B cell (primary cell): ENCODE results near the gene RPIA. TPM values are rescaled to one million over a fixed set of nuclear protein-coding genes. Genes with fewer than 3 reads are reported as not detected.

Experiments
- ATAC-seq: fragments of 200-7000 bp; cut with Tn5 transposase; one replicate; pipeline ENCODE4 v1.10.0; 2021; ENCODE audit warnings: low read depth, mild to moderate bottlenecking, moderate number of reproducible peaks, moderate library complexity
- CTCF ChIA-PET: fragments of 350-600 bp; sonication (Branson Sonifier 250); formaldehyde crosslinking; loops from one replicate; lab custom pipeline; 2021; ENCODE audit warnings: antibody characterized with exemption, inconsistent platforms; lab: Charles Lee
- POLR2A ChIA-PET: fragments of 350-600 bp; sonication (Branson Sonifier 250); formaldehyde crosslinking; loops from one replicate; lab custom pipeline; 2021; ENCODE audit warnings: antibody characterized with exemption; lab: Charles Lee
- DNase-seq: peaks from one replicate; pipeline ENCODE4 v3.0.0; 2013
- H2AFZ ChIP-seq: 2 replicates; pipeline ENCODE4 v1.6.1; 2012; ENCODE audit warnings: mild to moderate bottlenecking, low read depth, low read length; ENCODE audit not compliant: insufficient read depth, poor library complexity, severe bottlenecking
- H3K27ac ChIP-seq, 2 donors: 1 replicate in 1 of 2; 2 replicates in 1 of 2; pipeline ENCODE4 v1.5.1; 2012 to 2013; ENCODE audit warnings: low read length in 2 of 2, mild to moderate bottlenecking in 2 of 2, moderate library complexity in 1 of 2
- H3K27me3 ChIP-seq, 4 experiments: fragments of 200-600 bp in 1 of 4; sonication (generic) in 1 of 4; replicated peaks in 1 of 4; 1 replicate in 2 of 4; 2 replicates in 2 of 4; pipeline versions ENCODE4 v1.6.1 to v1.7.0; 2013 to 2016; ENCODE audit warnings: low read length in 3 of 4, mild to moderate bottlenecking in 2 of 4, mixed read lengths in 1 of 4, moderate library complexity in 1 of 4; ENCODE audit not compliant: insufficient read depth in 4 of 4, control insufficient read depth in 3 of 4; ENCODE audit errors: control extremely low read depth in 1 of 4
- H3K36me3 ChIP-seq, 2 experiments: replicated peaks in 1 of 2; 1 replicate in 1 of 2; 2 replicates in 1 of 2; pipeline versions ENCODE4 v1.6.1 to v1.7.1; 2013; ENCODE audit warnings: low read length in 1 of 2; ENCODE audit not compliant: insufficient read depth in 2 of 2, control insufficient read depth in 1 of 2; ENCODE audit errors: control extremely low read depth in 1 of 2, extremely low read depth in 1 of 2
- H3K4me1 ChIP-seq, 2 donors: fragments of 200-600 bp in 1 of 2; sonication (generic) in 1 of 2; 1 replicate in 1 of 2; 2 replicates in 1 of 2; pipeline versions ENCODE4 v1.5.1 to v1.6.1; 2013 to 2017; ENCODE audit warnings: low read length in 2 of 2; ENCODE audit not compliant: control insufficient read depth in 2 of 2, insufficient read depth in 2 of 2
- H3K4me2 ChIP-seq: replicated peaks from 2 replicates; pipeline ENCODE3; 2012; ENCODE audit warnings: mild to moderate bottlenecking, low read depth, low read length; ENCODE audit not compliant: poor library complexity, severe bottlenecking
- H3K4me3 ChIP-seq, 5 experiments: fragments of 200-600 bp in 1 of 5; sonication (generic) in 1 of 5; 1 replicate in 3 of 5; 2 replicates in 2 of 5; pipeline versions ENCODE4 v1.5.1 to v1.7.0; 2011 to 2016; ENCODE audit warnings: low read length in 4 of 5, mild to moderate bottlenecking in 4 of 5, low read depth in 2 of 5, control low read depth in 1 of 5, moderate library complexity in 1 of 5; ENCODE audit not compliant: insufficient read depth in 1 of 5; ENCODE audit errors: control extremely low read depth in 1 of 5, extremely low read depth in 1 of 5
- H3K79me2 ChIP-seq: fragments of 200-600 bp; sonication (generic); one replicate; pipeline ENCODE4 v1.6.0; 2016; ENCODE audit warnings: low read length; ENCODE audit not compliant: control insufficient read depth, insufficient read depth
- H3K9ac ChIP-seq: fragments of 200-600 bp; sonication (generic); 2 replicates; pipeline ENCODE4 v1.6.1; 2017; ENCODE audit warnings: mild to moderate bottlenecking, low read length, moderate library complexity
- H3K9me3 ChIP-seq, 3 donors: one replicate each; pipeline versions ENCODE4 v1.6.1 to v1.7.1; 2013; ENCODE audit warnings: low read length in 2 of 3; ENCODE audit not compliant: control insufficient read depth in 2 of 3, insufficient read depth in 1 of 3; ENCODE audit errors: control extremely low read depth in 1 of 3
- H4K20me1 ChIP-seq: 2 replicates; pipeline ENCODE4 v1.6.0; 2012; ENCODE audit warnings: mild to moderate bottlenecking, low read length; ENCODE audit not compliant: insufficient read depth, control insufficient read depth, poor library complexity, severe bottlenecking
- H3K27ac Mint-ChIP-seq: one replicate; pipeline ENCODE4 v1.8.0; 2021; ENCODE audit warnings: mixed read lengths
- H3K27me3 Mint-ChIP-seq: one replicate; pipeline ENCODE4 v1.8.0; 2021; ENCODE audit warnings: mixed read lengths
- H3K4me1 Mint-ChIP-seq: one replicate; pipeline ENCODE4 v1.8.0; 2021; ENCODE audit warnings: mixed read lengths
- H3K4me3 Mint-ChIP-seq: one replicate; pipeline ENCODE4 v1.8.0; 2021; ENCODE audit warnings: mixed read lengths
- H3K9me3 Mint-ChIP-seq: one replicate; pipeline ENCODE4 v1.8.0; 2022; ENCODE audit warnings: mixed read lengths; ENCODE audit not compliant: insufficient read depth
- CTCF ChIP-seq: fragments of 200-600 bp; IDR thresholded peaks from one replicate; pipeline ENCODE4 v1.8.0; 2022; ENCODE audit warnings: antibody characterized with exemption, mild to moderate bottlenecking
- EZH2 ChIP-seq: IDR thresholded peaks from 2 replicates; pipeline ENCODE4 v1.6.1; 2012; ENCODE audit warnings: borderline replicate concordance, low read depth, mild to moderate bottlenecking, moderate library complexity, low read length; ENCODE audit not compliant: insufficient read depth, poor library complexity, severe bottlenecking
- WGBS: methylation state at CpG from one replicate; pipeline ENCODE4 v1.1.5; 2013; ENCODE audit warnings: missing lambda C conversion rate; ENCODE audit not compliant: insufficient coverage; 5-methylcytosine and 5-hydroxymethylcytosine counted together
- intact Hi-C: fragments of 100-400 bp; cut with micrococcal nuclease; formaldehyde crosslinking; loops from one replicate; pipeline ENCODE4 v1.10.0; 2022
- polyA plus RNA-seq: library from polyadenylated mRNA; depleted of rRNA; stranded (reverse); fragments of >200 nt; gene quantifications from 2 replicates; pipeline ENCODE4 v1.2.3, GENCODE V29; 2012
- total RNA-seq, 2 donors: library from RNA; stranded (reverse); fragments of 120-200 nt in 1 of 2; gene quantifications; 1 replicate in 1 of 2; 2 replicates in 1 of 2; pipeline versions ENCODE4 v1.2.3 to v1.2.4, GENCODE V29; 2013 to 2022

The RPIA gene
- total and polyA plus RNA-seq, 2 donors (not counting 1 experiment from before 2014, with no cell fraction given), result 9.4 to 19.7 TPM

- no peak overlapping the region for H3K27ac Mint-ChIP-seq
- H3K27me3 ChIP-seq, result no peaks in the 10 kb centered on the region
- ATAC-seq (peak; percentile 80), DNase-seq (peak; percentile 72)
- H3K4me2 ChIP-seq, result no peak overlapping the region
- no peak overlapping the region for H3K4me3 ChIP-seq
- no peak overlapping the region for H2AFZ ChIP-seq
- intact Hi-C loops, result loop anchor here (5.0 kb wide), 1 partner anchor 610 kb away; no protein-coding TSS in a partner anchor
- no peaks in the 10 kb centered on the region for H3K79me2 ChIP-seq
- no peaks in the 10 kb centered on the region for H4K20me1 ChIP-seq
- no peak overlapping the region for H3K4me3 Mint-ChIP-seq
- TF ChIP-seq CTCF (peak; percentile 96), EZH2 (no peak)
- peaks cover 0 to 3% of the 10 kb centered on the region in 2 donors for H3K4me1 ChIP-seq
- no peaks in the 10 kb centered on the region for H3K36me3 ChIP-seq
- peaks cover 5% of the 10 kb centered on the region for H3K4me1 Mint-ChIP-seq
- 84% methylated on average over 5 of the region's 11 CpGs for WGBS
- H3K9me3 ChIP-seq, result no peaks in the 10 kb centered on the region
- ChIA-PET POLR2A (no interaction called here), CTCF (interaction anchor here (0.6 to 13.6 kb wide), 23 partner anchors 8 to 611 kb away, joined by 3 to 540 read pairs (median 5); partner anchors contain the start of genes EIF2AK3 and RPIA)
- no peak overlapping the region for H3K27ac ChIP-seq
- H3K9me3 Mint-ChIP-seq, result no peaks in the 10 kb centered on the region
- no peaks in the 10 kb centered on the region for H3K27me3 Mint-ChIP-seq
- no peak overlapping the region for H3K9ac ChIP-seq
These were observed 19.6 kb upstream of the RPIA start for GRCh38 chr2:88671786-88672427.

GRCh38 chr2:88673363-88673762 lies 18.1 kb upstream of the RPIA start:
- Histone ChIP-seq H3K9ac (no peak overlapping the region), H3K27me3 (no peaks in the 10 kb centered on the region), H3K36me3 (no peaks in the 10 kb centered on the region), H2AFZ (no peak overlapping the region), H3K9me3 (no peaks in the 10 kb centered on the region), H3K27ac (no peak overlapping the region), H4K20me1 (no peaks in the 10 kb centered on the region), H3K4me2 (no peak overlapping the region), H3K79me2 (no peaks in the 10 kb centered on the region), H3K4me1 (peaks cover 0 to 3% of the 10 kb centered on the region in 2 donors), H3K4me3 (no peak overlapping the region)
- Mint-ChIP-seq H3K9me3 (no peaks in the 10 kb centered on the region), H3K27me3 (no peaks in the 10 kb centered on the region), H3K4me3 (no peak overlapping the region), H3K27ac (no peak overlapping the region), H3K4me1 (peaks cover 5% of the 10 kb centered on the region)
- CTCF ChIA-PET, result interaction anchor here (0.7 to 13.6 kb wide), 5 partner anchors 12 to 85 kb away, joined by 3 to 540 read pairs (median 5); no protein-coding TSS in a partner anchor
- ATAC-seq (no peak), DNase-seq (no peak)
- intact Hi-C loops, result loop anchor here (5.0 kb wide), 1 partner anchor 611 kb away; no protein-coding TSS in a partner anchor
- WGBS, result no CpG with 5 or more reads among the region's 1 CpG
- TF ChIP-seq CTCF (no peak), EZH2 (no peak)
- POLR2A ChIA-PET, result no interaction called here
